ENCODE results near the gene ALKBH5. TPM values are rescaled to one million over a fixed set of nuclear protein-coding genes. Genes with fewer than 3 reads are reported as not detected.

Gene ALKBH5
- total RNA-seq, 1 experiment from 2014 or later, result 105 TPM

- H3K4me3 Mint-ChIP-seq, result peak overlapping the region; percentile 93
- peak; percentile 86 for ATAC-seq
- H3K9me3 Mint-ChIP-seq, result no peaks in the 10 kb centered on the region
- peaks cover 23% of the 10 kb centered on the region for H3K4me1 Mint-ChIP-seq
- ChIA-PET CTCF (interaction anchor here (0.7 to 1.9 kb wide), 9 partner anchors 23 to 85 kb away, joined by 3 to 11 read pairs (median 6); no protein-coding TSS in a partner anchor), POLR2A (interaction anchor here (0.8 to 1.9 kb wide), 8 partner anchors 23 to 139 kb away, joined by 3 to 17 read pairs (median 4); partner anchors contain the start of genes ALKBH5, MIEF2 and SHMT1)
- peak overlapping the region; percentile 100 for H3K27ac Mint-ChIP-seq
- DNase-seq (ENCODE audit: low spot score), result peak; percentile 82
- no peaks in the 10 kb centered on the region for H3K36me3 Mint-ChIP-seq
- no peaks in the 10 kb centered on the region for H3K27me3 Mint-ChIP-seq (ENCODE audit: low read depth)
- TF ChIP-seq FOXK1 (CRISPR knock-in tag; IDR thresholded peaks at IDR 0.05), result no peak
- TF ChIP-seq TP53 (CRISPR knock-in tag; IDR thresholded peaks at IDR 0.05), result 0 out of 2 replicates have a peak, but pooled peaks have one; percentile 19
- TF ChIP-seq PREB (CRISPR knock-in tag; IDR thresholded peaks at IDR 0.05; ENCODE audit: borderline replicate concordance), result no peak
- no peak for TF ChIP-seq FOXJ3 (CRISPR knock-in tag; IDR thresholded peaks at IDR 0.05; ENCODE audit: borderline replicate concordance)
- no peak for TF ChIP-seq ELF4 (CRISPR knock-in tag; IDR thresholded peaks at IDR 0.05; ENCODE audit: low read depth)
- TF ChIP-seq MLX (CRISPR knock-in tag; IDR thresholded peaks at IDR 0.05), result no peak
- TF ChIP-seq NFYB (CRISPR knock-in tag; conservative IDR thresholded peaks at IDR 0.05; ENCODE audit: low read depth), result no peak
- no peak for TF ChIP-seq RELA (CRISPR knock-in tag; IDR thresholded peaks at IDR 0.05; ENCODE audit: borderline replicate concordance)
- TF ChIP-seq MYBL2 (CRISPR knock-in tag; IDR thresholded peaks at IDR 0.05), result 0 out of 2 replicates have a peak, but pooled peaks have one; percentile 8
- TF ChIP-seq GABPB1 (CRISPR knock-in tag; IDR thresholded peaks at IDR 0.05), result no peak
- TF ChIP-seq ZNF416 (CRISPR knock-in tag; IDR thresholded peaks at IDR 0.05), result peak; percentile 62; the same call in 1 of the 2 replicates
- no peak for TF ChIP-seq PRRX2 (CRISPR knock-in tag; IDR thresholded peaks at IDR 0.05)
- no peak for TF ChIP-seq IRF1 (CRISPR knock-in tag; IDR thresholded peaks at IDR 0.05)
- no peak for TF ChIP-seq HMGXB4 (CRISPR knock-in tag; IDR thresholded peaks at IDR 0.05)
- peak; percentile 74 for TF ChIP-seq FOXP1 (CRISPR knock-in tag; IDR thresholded peaks at IDR 0.05; ENCODE audit: borderline replicate concordance)
- 0 out of 2 replicates have a peak, but pooled peaks have one; percentile 20 for TF ChIP-seq ETV6 (CRISPR knock-in tag; IDR thresholded peaks at IDR 0.05)
- no peak for TF ChIP-seq PRDM15 (CRISPR knock-in tag; IDR thresholded peaks at IDR 0.05)
- TF ChIP-seq SP1 (CRISPR knock-in tag; conservative IDR thresholded peaks at IDR 0.05), result peak; percentile 74
- no peak for TF ChIP-seq SOX15 (CRISPR knock-in tag; IDR thresholded peaks at IDR 0.05)
- no peak for TF ChIP-seq MXD4 (CRISPR knock-in tag; IDR thresholded peaks at IDR 0.05; ENCODE audit: borderline replicate concordance)
- TF ChIP-seq NFATC4 (CRISPR knock-in tag; IDR thresholded peaks at IDR 0.05), result no peak
- no peak for TF ChIP-seq AR (CRISPR knock-in tag; IDR thresholded peaks at IDR 0.05)
- no peak for TF ChIP-seq ESRRA (CRISPR knock-in tag; IDR thresholded peaks at IDR 0.05; ENCODE audit: borderline replicate concordance)
- TF ChIP-seq ZNF425 (CRISPR knock-in tag; conservative IDR thresholded peaks at IDR 0.05), result no peak
These were observed 40.9 kb downstream of the ALKBH5 start for GRCh38 chr17:18224387-18225120.

Data from WTC11 (cell line).